Loucy (cell line): ENCODE measurements around the gene NHLRC2.
"Not testable (repeated sequence)": the region's sequence is repeated elsewhere in the genome, so short reads cannot be mapped to it uniquely, and the experiment has no call there.

Source experiments
- H2AFZ ChIP-seq: fragments of 200-600 bp; sonication (generic); 2 replicates; pipeline ENCODE4 v1.6.0; 2016; ENCODE audit warnings: antibody characterized with exemption, mild to moderate bottlenecking, low read length, moderate library complexity
- H3F3A ChIP-seq: fragments of 200-600 bp; 2 replicates; pipeline ENCODE4 v1.6.0; 2016; ENCODE audit warnings: antibody characterized with exemption, low read depth, mild to moderate bottlenecking
- H3K27me3 ChIP-seq: fragments of 200-600 bp; sonication (generic); 2 replicates; pipeline ENCODE4 v1.6.1; 2014; ENCODE audit warnings: low read length, mild to moderate bottlenecking; ENCODE audit not compliant: insufficient read depth, poor library complexity, severe bottlenecking
- H3K36me3 ChIP-seq: fragments of 200-600 bp; sonication (generic); 2 replicates; pipeline ENCODE4 v1.6.1; 2016; ENCODE audit warnings: low read length; ENCODE audit not compliant: insufficient read depth
- H3K4me1 ChIP-seq: fragments of 200-600 bp; sonication (generic); 2 replicates; pipeline ENCODE4 v1.5.1; 2014; ENCODE audit warnings: low read length, mild to moderate bottlenecking; ENCODE audit not compliant: insufficient read depth, poor library complexity, severe bottlenecking
- H3K4me2 ChIP-seq: fragments of 200-600 bp; sonication (generic); 2 replicates; pipeline ENCODE4 v1.6.0; 2014; ENCODE audit warnings: antibody characterized with exemption, low read length, low read depth, mild to moderate bottlenecking; ENCODE audit not compliant: poor library complexity, severe bottlenecking
- H3K4me3 ChIP-seq: fragments of 200-600 bp; sonication (generic); 2 replicates; pipeline ENCODE4 v1.5.1; 2014; ENCODE audit warnings: low read length, mild to moderate bottlenecking, mixed read lengths; ENCODE audit not compliant: poor library complexity, severe bottlenecking
- H3K79me2 ChIP-seq: fragments of 200-600 bp; sonication (generic); 2 replicates; pipeline ENCODE4 v1.6.1; 2014; ENCODE audit warnings: low read length; ENCODE audit not compliant: insufficient read depth
- H3K9ac ChIP-seq: fragments of 200-600 bp; sonication (generic); 2 replicates; pipeline ENCODE4 v1.6.0; 2014; ENCODE audit warnings: mild to moderate bottlenecking, low read depth, low read length, moderate library complexity; ENCODE audit not compliant: poor library complexity, severe bottlenecking
- H3K9me2 ChIP-seq: fragments of 200-600 bp; sonication (generic); replicated peaks from 2 replicates; pipeline ENCODE4 v1.6.1; 2016; ENCODE audit warnings: low read depth, low read length, mixed read lengths
- H3K9me3 ChIP-seq: fragments of 200-600 bp; sonication (generic); 2 replicates; pipeline ENCODE4 v1.6.1; 2014; ENCODE audit warnings: mild to moderate bottlenecking, antibody characterized with exemption, low read length, low read depth; ENCODE audit not compliant: insufficient read depth
- H4K20me1 ChIP-seq: fragments of 200-600 bp; sonication (generic); 2 replicates; pipeline ENCODE4 v1.6.0; 2014; ENCODE audit warnings: antibody characterized with exemption, low read length, mild to moderate bottlenecking; ENCODE audit not compliant: insufficient read depth, poor library complexity, severe bottlenecking
- CTCF ChIP-seq: fragments of 200-600 bp; sonication (generic); conservative IDR thresholded peaks from 2 replicates; pipeline ENCODE4 v1.5.1; 2014; ENCODE audit warnings: mild to moderate bottlenecking, antibody characterized with exemption, low read length
- EZH2phosphoT487 ChIP-seq: fragments of 200-600 bp; IDR thresholded peaks from 2 replicates; pipeline ENCODE4 v1.6.1; 2018; ENCODE audit warnings: antibody characterized with exemption, mild to moderate bottlenecking, moderate library complexity, borderline replicate concordance

The NHLRC2 gene, protein sequence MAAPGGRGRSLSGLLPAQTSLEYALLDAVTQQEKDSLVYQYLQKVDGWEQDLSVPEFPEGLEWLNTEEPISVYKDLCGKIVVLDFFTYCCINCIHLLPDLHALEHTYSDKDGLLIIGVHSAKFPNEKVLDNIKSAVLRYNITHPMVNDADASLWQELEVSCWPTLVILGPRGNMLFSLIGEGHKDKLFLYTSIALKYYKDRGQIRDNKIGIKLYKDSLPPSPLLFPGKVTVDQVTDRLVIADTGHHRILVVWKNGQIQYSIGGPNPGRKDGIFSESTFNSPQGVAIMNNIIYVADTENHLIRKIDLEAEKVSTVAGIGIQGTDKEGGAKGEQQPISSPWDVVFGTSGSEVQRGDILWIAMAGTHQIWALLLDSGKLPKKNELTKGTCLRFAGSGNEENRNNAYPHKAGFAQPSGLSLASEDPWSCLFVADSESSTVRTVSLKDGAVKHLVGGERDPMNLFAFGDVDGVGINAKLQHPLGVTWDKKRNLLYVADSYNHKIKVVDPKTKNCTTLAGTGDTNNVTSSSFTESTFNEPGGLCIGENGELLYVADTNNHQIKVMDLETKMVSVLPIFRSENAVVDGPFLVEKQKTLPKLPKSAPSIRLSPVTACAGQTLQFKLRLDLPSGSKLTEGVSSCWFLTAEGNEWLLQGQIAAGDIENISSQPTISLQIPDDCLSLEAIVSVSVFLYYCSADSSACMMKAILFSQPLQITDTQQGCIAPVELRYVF

DNA sequence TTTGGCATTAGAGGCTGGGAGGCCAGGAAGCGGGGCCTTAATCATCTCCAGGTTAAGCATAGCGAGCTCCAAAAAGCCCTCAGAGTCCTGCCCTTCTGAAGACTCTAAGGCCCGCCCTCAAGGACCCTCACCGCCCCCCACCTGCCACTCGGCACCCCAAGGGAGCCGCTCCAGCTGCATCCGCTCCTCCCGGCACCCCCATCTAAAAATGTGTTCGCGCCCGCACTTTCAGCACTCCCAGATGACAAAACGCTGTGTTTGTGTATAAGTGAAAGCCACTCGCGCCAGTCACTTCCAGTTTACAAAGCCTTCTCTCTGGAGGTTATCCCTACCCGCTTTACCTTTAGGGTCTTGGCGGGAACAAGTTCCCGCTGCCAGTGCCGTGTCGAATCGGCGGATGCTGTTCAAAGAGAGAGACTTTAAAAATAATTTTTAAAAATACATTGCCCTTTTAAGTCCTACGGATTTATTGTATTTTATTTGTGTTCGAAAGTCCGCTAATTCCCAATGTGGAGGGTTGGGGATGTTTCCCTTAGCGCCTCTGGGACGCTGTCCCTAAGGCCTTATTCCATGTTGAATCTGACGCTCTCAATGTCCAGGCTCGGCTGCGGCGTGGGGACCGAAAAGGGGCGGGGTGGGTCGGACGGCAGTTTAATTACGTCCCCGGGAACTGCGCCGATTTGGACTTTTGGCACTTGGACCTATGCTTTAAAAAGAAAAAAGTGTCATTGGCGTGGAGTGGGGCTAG, at the start of gene NHLRC2, which contains the start of gene DCLRE1A:
NHLRC2 (plus strand) TSS at position 649 of the 748 bp plus-strand sequence. CDS start 212 bp downstream, outside the sequence.
DCLRE1A (minus strand) TSS at position 70 of the 748 bp plus-strand sequence. CDS start 900 bp downstream, outside the sequence.
- peak within 1 kb of the TSS; percentile 95 for H3K4me2 ChIP-seq
- H2AFZ ChIP-seq = peak within 1 kb of the TSS; percentile 92
- H3K79me2 ChIP-seq = peaks cover 91% of the 10 kb centered on the region
- H4K20me1 ChIP-seq = peaks cover 12% of the 10 kb centered on the region
- TF ChIP-seq CTCF (no peak), EZH2phosphoT487 (no peak)
- H3K27me3 ChIP-seq = no peaks in the 10 kb centered on the region
- no peaks in the 10 kb centered on the region for H3K36me3 ChIP-seq
- H3F3A ChIP-seq = peaks cover 11% of the 10 kb centered on the region; the same call in 1 of the 2 replicates
- peak within 1 kb of the TSS; percentile 87 for H3K4me3 ChIP-seq
- H3K9ac ChIP-seq = peak within 1 kb of the TSS; percentile 97
- H3K4me1 ChIP-seq = peaks cover 71% of the 10 kb centered on the region
- no peaks in the 10 kb centered on the region for H3K9me2 ChIP-seq
- H3K9me3 ChIP-seq = no peaks in the 10 kb centered on the region

DNA sequence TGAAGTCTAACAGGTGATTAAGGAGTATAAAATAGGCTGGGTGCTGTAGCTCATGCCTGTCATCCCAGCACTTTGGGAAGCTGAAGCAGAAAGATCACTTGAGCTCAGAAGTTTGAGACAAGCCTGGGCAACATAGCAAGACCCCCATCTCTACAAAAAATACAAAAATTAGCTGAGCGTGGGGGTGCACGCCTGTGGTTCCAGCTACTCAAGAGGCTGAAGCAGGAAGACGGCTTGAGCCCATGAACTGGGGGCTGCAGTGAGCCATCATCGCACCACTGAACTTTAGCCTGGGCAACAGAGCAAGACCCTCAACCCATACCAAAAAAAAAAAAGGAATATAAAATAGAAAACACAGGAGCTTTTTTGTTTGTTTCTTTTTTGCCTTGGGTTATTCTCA, 48.0 kb upstream of the NHLRC2 start:
- no peak overlapping the region for H3K4me3 ChIP-seq
- H4K20me1 ChIP-seq = no peaks in the 10 kb centered on the region
- H3K9me3 ChIP-seq = no peaks in the 10 kb centered on the region
- no peaks in the 10 kb centered on the region for H3K27me3 ChIP-seq
- TF ChIP-seq EZH2phosphoT487 (no peak), CTCF (no peak)
- no peaks in the 10 kb centered on the region for H3K9me2 ChIP-seq
- no peak overlapping the region for H3K9ac ChIP-seq
- H3K4me2 ChIP-seq = no peak overlapping the region
- H3K79me2 ChIP-seq = no peaks in the 10 kb centered on the region
- H2AFZ ChIP-seq = no peak overlapping the region
- H3F3A ChIP-seq = no peaks in the 10 kb centered on the region
- no peaks in the 10 kb centered on the region for H3K36me3 ChIP-seq
- H3K4me1 ChIP-seq = no peaks in the 10 kb centered on the region

- Histone ChIP-seq H3K9ac (no peak overlapping the region), H3K27me3 (no peaks in the 10 kb centered on the region), H3K36me3 (no peaks in the 10 kb centered on the region), H4K20me1 (no peaks in the 10 kb centered on the region), H3K9me2 (no peaks in the 10 kb centered on the region), H3K4me3 (no peak overlapping the region), H3K79me2 (no peaks in the 10 kb centered on the region), H3K4me2 (no peak overlapping the region), H2AFZ (peak overlapping the region; percentile 45; the same call in 1 of the 2 replicates), H3F3A (no peaks in the 10 kb centered on the region), H3K9me3 (no peaks in the 10 kb centered on the region), H3K4me1 (no peaks in the 10 kb centered on the region)
- TF ChIP-seq CTCF = no peak
- no peak for TF ChIP-seq EZH2phosphoT487
These were observed 46.3 kb upstream of the NHLRC2 start for GRCh38 chr10:113808168-113808567.

GRCh38 chr10:113814700-113815099, 39.8 kb upstream of the NHLRC2 start:
- not testable (repeated sequence) for H3K4me2 ChIP-seq, H3K4me1 ChIP-seq, H3K4me3 ChIP-seq, H3K27me3 ChIP-seq, H4K20me1 ChIP-seq, H3F3A ChIP-seq, H3K9ac ChIP-seq, H3K79me2 ChIP-seq, H2AFZ ChIP-seq, H3K36me3 ChIP-seq, H3K9me2 ChIP-seq, H3K9me3 ChIP-seq
